Measurements from ENCODE around the gene URB1.

URB1 gene

GRCh38 chr21:32298148-32298559 is 94.7 kb downstream of the URB1 start:
- no peak for TF ChIP-seq REST (IDR thresholded peaks at IDR 0.05; ENCODE audit: insufficient read depth in 1 of 2, low read depth in 2 of 2, low read length in 2 of 2)
- TF ChIP-seq FOXP2 (optimal IDR thresholded peaks at IDR 0.05; ENCODE audit: borderline replicate concordance, extremely low read depth, extremely low read length, insufficient read depth): no peak
- TF ChIP-seq POLR2AphosphoS5 (IDR thresholded peaks at IDR 0.05; ENCODE audit: low read depth, low read length): no peak
- TF ChIP-seq SIN3A (IDR thresholded peaks at IDR 0.05; ENCODE audit: borderline replicate concordance, insufficient read depth, low read length): no peak
- TF ChIP-seq TAF1 (IDR thresholded peaks at IDR 0.05; ENCODE audit: borderline replicate concordance, insufficient read depth, low read length): no peak

GRCh38 chr21:32297449-32297848 is 95.4 kb downstream of the URB1 start:
- no peak for TF ChIP-seq FOXP2 (optimal IDR thresholded peaks at IDR 0.05; ENCODE audit: borderline replicate concordance, extremely low read depth, extremely low read length, insufficient read depth)
- TF ChIP-seq TAF1 (IDR thresholded peaks at IDR 0.05; ENCODE audit: borderline replicate concordance, insufficient read depth, low read length): no peak
- TF ChIP-seq SIN3A (IDR thresholded peaks at IDR 0.05; ENCODE audit: borderline replicate concordance, insufficient read depth, low read length): no peak
- no peak for TF ChIP-seq REST (IDR thresholded peaks at IDR 0.05; ENCODE audit: insufficient read depth in 1 of 2, low read depth in 2 of 2, low read length in 2 of 2)
- no peak for TF ChIP-seq POLR2AphosphoS5 (IDR thresholded peaks at IDR 0.05; ENCODE audit: low read depth, low read length)

GRCh38 chr21:32285476-32285875 is 107.3 kb downstream of the URB1 start:
- TF ChIP-seq FOXP2 (optimal IDR thresholded peaks at IDR 0.05; ENCODE audit: borderline replicate concordance, extremely low read depth, extremely low read length, insufficient read depth) (no peak), TAF1 (IDR thresholded peaks at IDR 0.05; ENCODE audit: borderline replicate concordance, insufficient read depth, low read length) (no peak)

GRCh38 chr21:32282992-32283391 is 109.8 kb downstream of the URB1 start:
- TF ChIP-seq FOXP2 (optimal IDR thresholded peaks at IDR 0.05; ENCODE audit: borderline replicate concordance, extremely low read depth, extremely low read length, insufficient read depth) (no peak), TAF1 (IDR thresholded peaks at IDR 0.05; ENCODE audit: borderline replicate concordance, insufficient read depth, low read length) (no peak), POLR2AphosphoS5 (IDR thresholded peaks at IDR 0.05; ENCODE audit: low read depth, low read length) (no peak), REST (IDR thresholded peaks at IDR 0.05; ENCODE audit: insufficient read depth in 1 of 2, low read depth in 2 of 2, low read length in 2 of 2) (no peak), SIN3A (IDR thresholded peaks at IDR 0.05; ENCODE audit: borderline replicate concordance, insufficient read depth, low read length) (no peak)

- TF ChIP-seq POLR2AphosphoS5 (IDR thresholded peaks at IDR 0.05; ENCODE audit: low read depth, low read length): no peak
- no peak for TF ChIP-seq SIN3A (IDR thresholded peaks at IDR 0.05; ENCODE audit: borderline replicate concordance, insufficient read depth, low read length)
- TF ChIP-seq REST (IDR thresholded peaks at IDR 0.05; ENCODE audit: insufficient read depth in 1 of 2, low read depth in 2 of 2, low read length in 2 of 2): no peak
- no peak for TF ChIP-seq FOXP2 (optimal IDR thresholded peaks at IDR 0.05; ENCODE audit: borderline replicate concordance, extremely low read depth, extremely low read length, insufficient read depth)
- no peak for TF ChIP-seq TAF1 (IDR thresholded peaks at IDR 0.05; ENCODE audit: borderline replicate concordance, insufficient read depth, low read length)
Observed at GRCh38 chr21:32281531-32281930, 111.3 kb downstream of the URB1 start.
